Measurements from ENCODE around the gene BTG3.

The BTG3 gene

DNA sequence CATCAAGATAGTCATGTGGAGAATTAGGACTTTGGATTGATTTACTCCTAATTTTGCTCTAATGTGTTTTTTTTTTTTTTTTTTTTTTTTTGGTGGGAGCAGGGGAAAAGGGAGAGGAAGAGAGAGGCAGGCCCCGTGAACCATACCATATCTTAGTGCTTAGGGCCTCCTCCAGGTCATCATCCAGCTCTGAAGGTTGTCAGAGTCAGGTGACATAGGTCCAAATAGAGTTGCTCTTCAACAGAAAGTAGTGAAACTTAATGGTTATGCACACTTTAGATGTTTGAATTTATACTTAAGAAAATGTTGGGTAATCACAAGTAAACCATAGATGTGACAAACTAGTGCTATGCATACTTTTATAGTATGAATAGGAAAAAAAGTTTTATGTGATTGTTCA lies 67.7 kb downstream of the BTG3 start:
- H3K4me3 ChIP-seq (replicated peaks; ENCODE audit: low read depth, low read length): no peak overlapping the region
- no peak for DNase-seq (ENCODE audit: extremely low read depth, low read depth)
- TF ChIP-seq, protein P1, sequence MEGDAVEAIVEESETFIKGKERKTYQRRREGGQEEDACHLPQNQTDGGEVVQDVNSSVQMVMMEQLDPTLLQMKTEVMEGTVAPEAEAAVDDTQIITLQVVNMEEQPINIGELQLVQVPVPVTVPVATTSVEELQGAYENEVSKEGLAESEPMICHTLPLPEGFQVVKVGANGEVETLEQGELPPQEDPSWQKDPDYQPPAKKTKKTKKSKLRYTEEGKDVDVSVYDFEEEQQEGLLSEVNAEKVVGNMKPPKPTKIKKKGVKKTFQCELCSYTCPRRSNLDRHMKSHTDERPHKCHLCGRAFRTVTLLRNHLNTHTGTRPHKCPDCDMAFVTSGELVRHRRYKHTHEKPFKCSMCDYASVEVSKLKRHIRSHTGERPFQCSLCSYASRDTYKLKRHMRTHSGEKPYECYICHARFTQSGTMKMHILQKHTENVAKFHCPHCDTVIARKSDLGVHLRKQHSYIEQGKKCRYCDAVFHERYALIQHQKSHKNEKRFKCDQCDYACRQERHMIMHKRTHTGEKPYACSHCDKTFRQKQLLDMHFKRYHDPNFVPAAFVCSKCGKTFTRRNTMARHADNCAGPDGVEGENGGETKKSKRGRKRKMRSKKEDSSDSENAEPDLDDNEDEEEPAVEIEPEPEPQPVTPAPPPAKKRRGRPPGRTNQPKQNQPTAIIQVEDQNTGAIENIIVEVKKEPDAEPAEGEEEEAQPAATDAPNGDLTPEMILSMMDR (IDR thresholded peaks at IDR 0.05; ENCODE audit: low read depth, low read length, missing control alignments): no peak
